HCT116 (cell line): ENCODE results near the gene LYSMD3. TPM values are rescaled to one million over a fixed set of nuclear protein-coding genes. Genes with fewer than 3 reads are reported as not detected.

Experiments
- ATAC-seq: fragments of 200-7000 bp; cut with Tn5 transposase; 2 replicates; pipeline ENCODE4 v1.9.1; 2020; ENCODE audit warnings: mild to moderate bottlenecking, moderate library complexity
- BruUV-seq: library from RNA; stranded (reverse); fragments of 400-500 nt; replicated peaks from 2 replicates; lab custom pipeline; 2021; lab: Mats Ljungman, UMichigan
- CTCF ChIA-PET: fragments of 300-600 bp; sonication (Branson Sonifier 250); formaldehyde crosslinking; loops from one replicate; lab custom pipeline; 2021; ENCODE audit warnings: antibody characterized with exemption; lab: Charles Lee
- POLR2A ChIA-PET: fragments of 300-600, 350-600 bp; sonication (Branson Sonifier 250); formaldehyde crosslinking; loops from one replicate; lab custom pipeline; 2021; ENCODE audit warnings: antibody characterized with exemption; lab: Charles Lee
- RAD21 ChIA-PET, 2 experiments: fragments of 300-600 bp; sonication (Branson Sonifier 250); formaldehyde crosslinking; loops; one replicate each; lab custom pipeline; 2023; ENCODE audit warnings: low total read pairs in 2 of 2; ENCODE audit not compliant: uncharacterized antibody in 2 of 2, unreplicated experiment in 2 of 2, low non-redundant PET in 1 of 2; lab: Charles Lee
- DNase-seq: peaks from one replicate; pipeline ENCODE4 v3.0.0-alpha.2; 2010; ENCODE audit warnings: low read depth, low spot score
- H2AFZ ChIP-seq: fragments of 200-600 bp; shearing (Covaris generic), sonication (generic); 2 replicates; pipeline ENCODE4 v1.6.1; 2017; ENCODE audit warnings: low read depth, mixed run types, mixed read lengths, antibody characterized with exemption, low read length; ENCODE audit not compliant: poor library complexity, severe bottlenecking
- H3K27ac ChIP-seq: 2 replicates; pipeline ENCODE4 v1.5.1; 2012; ENCODE audit warnings: low read depth, low read length
- H3K27me3 ChIP-seq: fragments of 200-600 bp; sonication (generic); 2 replicates; pipeline ENCODE4 v1.6.1; 2016; ENCODE audit warnings: mixed run types, low read length, mixed read lengths; ENCODE audit not compliant: insufficient read depth
- H3K36me3 ChIP-seq, 2 experiments: fragments of 200-500 bp in 1 of 2; fragments of 200-600 bp in 1 of 2; sonication (Bioruptor generic) in 1 of 2; sonication (generic) in 1 of 2; 2 replicates each; pipeline versions ENCODE4 v1.5.1 to v1.6.1; 2014 to 2016; ENCODE audit warnings: low read length in 2 of 2, inconsistent platforms in 1 of 2, mixed read lengths in 1 of 2, mixed run types in 1 of 2; ENCODE audit not compliant: insufficient read depth in 2 of 2, control insufficient read depth in 1 of 2
- H3K4me1 ChIP-seq, 2 experiments: fragments of 200-600 bp in 1 of 2; sonication (generic) in 1 of 2; 2 replicates each; pipeline versions ENCODE4 v1.5.1 to v1.6.1; 2012 to 2017; ENCODE audit warnings: low read length in 2 of 2, inconsistent platforms in 1 of 2, mild to moderate bottlenecking in 1 of 2, mixed read lengths in 1 of 2, mixed run types in 1 of 2, moderate library complexity in 1 of 2; ENCODE audit not compliant: insufficient read depth in 2 of 2, control insufficient read depth in 1 of 2
- H3K4me2 ChIP-seq: fragments of 200-600 bp; sonication (generic); 2 replicates; pipeline ENCODE4 v1.6.1; 2017; ENCODE audit warnings: mixed run types, low read length, mixed read lengths
- H3K4me3 ChIP-seq, 2 experiments: fragments of 200-600 bp in 1 of 2; sonication (generic) in 1 of 2; replicated peaks in 1 of 2; 2 replicates each; pipeline ENCODE4 v1.5.1; 2011 to 2016; ENCODE audit warnings: low read length in 2 of 2, control low read depth in 1 of 2, low read depth in 1 of 2, mild to moderate bottlenecking in 1 of 2, mixed read lengths in 1 of 2, mixed run types in 1 of 2
- H3K79me2 ChIP-seq: fragments of 200-600 bp; sonication (generic); 2 replicates; pipeline ENCODE4 v1.6.1; 2017; ENCODE audit warnings: mild to moderate bottlenecking, mixed run types, low read length, moderate library complexity, mixed read lengths; ENCODE audit not compliant: insufficient read depth
- H3K9ac ChIP-seq: fragments of 200-600 bp; sonication (generic); 2 replicates; pipeline ENCODE4 v1.6.1; 2016; ENCODE audit warnings: low read length, mixed read lengths
- H3K9me2 ChIP-seq: fragments of 200-600 bp; sonication (generic), shearing (Covaris generic); 2 replicates; pipeline ENCODE4 v1.6.1; 2017; ENCODE audit warnings: mixed run types, mild to moderate bottlenecking, moderate library complexity; ENCODE audit not compliant: insufficient read depth
- H3K9me3 ChIP-seq, 2 experiments: fragments of 200-500 bp in 1 of 2; fragments of 200-600 bp in 1 of 2; sonication (Bioruptor generic) in 1 of 2; sonication (generic) in 1 of 2; 2 replicates each; pipeline ENCODE4 v1.6.1; 2014 to 2017; ENCODE audit warnings: low read length in 2 of 2, mixed read lengths in 2 of 2, inconsistent platforms in 1 of 2, low read depth in 1 of 2, mild to moderate bottlenecking in 1 of 2, mixed run types in 1 of 2, moderate library complexity in 1 of 2; ENCODE audit not compliant: control insufficient read depth in 1 of 2, insufficient read depth in 1 of 2
- H4K20me1 ChIP-seq: fragments of 200-600 bp; sonication (generic), shearing (Covaris generic); 2 replicates; pipeline ENCODE4 v1.6.1; 2017; ENCODE audit warnings: mixed run types, mild to moderate bottlenecking, moderate library complexity; ENCODE audit not compliant: insufficient read depth
- CBX3 ChIP-seq: IDR thresholded peaks from 2 replicates; pipeline ENCODE4 v1.6.1; 2012; ENCODE audit warnings: low read depth
- CEBPB ChIP-seq: IDR thresholded peaks from 2 replicates; pipeline ENCODE4 v1.6.1; 2012; ENCODE audit warnings: low read depth
- EGR1 ChIP-seq: IDR thresholded peaks from 2 replicates; pipeline ENCODE4 v1.6.1; 2012; ENCODE audit warnings: low read depth
- ELF1 ChIP-seq: IDR thresholded peaks from 2 replicates; pipeline ENCODE4 v1.6.1; 2012; ENCODE audit warnings: low read depth, borderline replicate concordance
- EZH2 ChIP-seq: fragments of 200-600 bp; sonication (generic); IDR thresholded peaks from 2 replicates; pipeline ENCODE4 v1.6.1; 2017; ENCODE audit warnings: antibody characterized with exemption, mixed run types
- FOSL1 ChIP-seq: IDR thresholded peaks from 2 replicates; pipeline ENCODE4 v1.6.1; 2012; ENCODE audit warnings: low read depth
- MAX ChIP-seq: IDR thresholded peaks from 2 replicates; pipeline ENCODE4 v1.6.1; 2012
- POLR2A ChIP-seq: IDR thresholded peaks from 2 replicates; pipeline ENCODE4 v1.7.0; 2011; ENCODE audit warnings: borderline replicate concordance; ENCODE audit not compliant: insufficient read depth, insufficient read length; ENCODE audit errors: extremely low read depth
- POLR2AphosphoS5 ChIP-seq: IDR thresholded peaks from 2 replicates; pipeline ENCODE4 v1.6.1; 2011; ENCODE audit warnings: mild to moderate bottlenecking, low read depth, low read length, moderate library complexity
- RAD21 ChIP-seq: IDR thresholded peaks from 2 replicates; pipeline ENCODE4 v1.6.1; 2012; ENCODE audit warnings: low read depth, mild to moderate bottlenecking
- REST ChIP-seq: IDR thresholded peaks from 2 replicates; pipeline ENCODE4 v1.6.1; 2012; ENCODE audit warnings: low read depth
- SIN3A ChIP-seq: IDR thresholded peaks from 2 replicates; pipeline ENCODE4 v1.6.1; 2012; ENCODE audit warnings: low read depth
- SP1 ChIP-seq: IDR thresholded peaks from 2 replicates; pipeline ENCODE4 v1.6.1; 2012; ENCODE audit warnings: low read depth
- SRF ChIP-seq: IDR thresholded peaks from 2 replicates; pipeline ENCODE4 v1.6.1; 2012; ENCODE audit warnings: low read depth
- YY1 ChIP-seq: IDR thresholded peaks from 2 replicates; pipeline ENCODE4 v1.6.1; 2011; ENCODE audit warnings: low read length, low read depth, moderate library complexity, mild to moderate bottlenecking; ENCODE audit not compliant: insufficient replicate concordance; ENCODE audit errors: extremely low read depth
- intact Hi-C: fragments of 100-400 bp; cut with micrococcal nuclease; formaldehyde crosslinking; loops from 2 replicates; pipeline ENCODE4 v1.10.0; 2022
- total RNA-seq: library from RNA; stranded (reverse); gene quantifications from one replicate; pipeline ENCODE4 v1.2.1, GENCODE V29; 2021; ENCODE audit not compliant: unreplicated experiment

The LYSMD3 gene
- total RNA-seq, 1 experiment from 2014 or later: 18.0 TPM

DNA sequence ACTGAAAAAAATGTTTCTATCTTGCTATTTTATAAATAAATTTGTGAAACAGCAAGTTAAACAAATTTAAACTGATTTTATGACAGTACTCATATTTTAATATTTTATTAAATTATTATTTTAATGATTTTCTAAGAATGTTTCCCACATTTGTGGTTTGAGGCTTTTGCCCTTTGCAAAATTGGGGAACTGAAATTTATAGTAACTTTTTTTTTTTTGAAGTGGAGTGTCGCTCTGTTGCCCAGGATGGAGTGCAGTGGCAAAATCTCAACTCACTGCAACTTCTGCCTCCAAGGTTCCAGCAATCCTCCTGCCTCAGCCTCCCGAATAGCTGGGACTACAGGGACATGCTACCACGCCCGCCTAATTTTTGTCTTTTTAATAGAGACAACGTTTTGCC, 22.0 kb upstream of the LYSMD3 start:
- ChIA-PET CTCF (no interaction called here), RAD21 (no interaction called here), POLR2A (no interaction called here)
- Histone ChIP-seq H2AFZ (no peak overlapping the region), H3K36me3 (no peaks in the 10 kb centered on the region), H3K27me3 (no peaks in the 10 kb centered on the region), H4K20me1 (no peaks in the 10 kb centered on the region), H3K4me2 (no peak overlapping the region), H3K4me3 (no peak overlapping the region), H3K9ac (no peak overlapping the region), H3K79me2 (no peaks in the 10 kb centered on the region), H3K27ac (no peak overlapping the region), H3K9me3 (no peaks in the 10 kb centered on the region), H3K9me2 (no peaks in the 10 kb centered on the region), H3K4me1 (peaks cover 0 to 8% of the 10 kb centered on the region in 2 experiments; a peak in 2 of 4 replicates)
- intact Hi-C loops: no loop called here
- DNase-seq (no peak), ATAC-seq (no peak)
- TF ChIP-seq SIN3A: no peak
- no peak for TF ChIP-seq EZH2
- TF ChIP-seq MAX: no peak
- TF ChIP-seq POLR2AphosphoS5: no peak
- TF ChIP-seq CBX3: no peak
- TF ChIP-seq YY1: no peak
- TF ChIP-seq POLR2A: no peak
- no peak for TF ChIP-seq RAD21
- TF ChIP-seq EGR1: no peak
- no peak for TF ChIP-seq SP1
- no peak for TF ChIP-seq CEBPB
- no peak for TF ChIP-seq FOSL1
- no peak for TF ChIP-seq ELF1
- no peak for TF ChIP-seq SRF
- TF ChIP-seq REST: no peak
- BruUV-seq: no TSS peak
